ENCODE data around the gene CELSR3.

Gene CELSR3, protein sequence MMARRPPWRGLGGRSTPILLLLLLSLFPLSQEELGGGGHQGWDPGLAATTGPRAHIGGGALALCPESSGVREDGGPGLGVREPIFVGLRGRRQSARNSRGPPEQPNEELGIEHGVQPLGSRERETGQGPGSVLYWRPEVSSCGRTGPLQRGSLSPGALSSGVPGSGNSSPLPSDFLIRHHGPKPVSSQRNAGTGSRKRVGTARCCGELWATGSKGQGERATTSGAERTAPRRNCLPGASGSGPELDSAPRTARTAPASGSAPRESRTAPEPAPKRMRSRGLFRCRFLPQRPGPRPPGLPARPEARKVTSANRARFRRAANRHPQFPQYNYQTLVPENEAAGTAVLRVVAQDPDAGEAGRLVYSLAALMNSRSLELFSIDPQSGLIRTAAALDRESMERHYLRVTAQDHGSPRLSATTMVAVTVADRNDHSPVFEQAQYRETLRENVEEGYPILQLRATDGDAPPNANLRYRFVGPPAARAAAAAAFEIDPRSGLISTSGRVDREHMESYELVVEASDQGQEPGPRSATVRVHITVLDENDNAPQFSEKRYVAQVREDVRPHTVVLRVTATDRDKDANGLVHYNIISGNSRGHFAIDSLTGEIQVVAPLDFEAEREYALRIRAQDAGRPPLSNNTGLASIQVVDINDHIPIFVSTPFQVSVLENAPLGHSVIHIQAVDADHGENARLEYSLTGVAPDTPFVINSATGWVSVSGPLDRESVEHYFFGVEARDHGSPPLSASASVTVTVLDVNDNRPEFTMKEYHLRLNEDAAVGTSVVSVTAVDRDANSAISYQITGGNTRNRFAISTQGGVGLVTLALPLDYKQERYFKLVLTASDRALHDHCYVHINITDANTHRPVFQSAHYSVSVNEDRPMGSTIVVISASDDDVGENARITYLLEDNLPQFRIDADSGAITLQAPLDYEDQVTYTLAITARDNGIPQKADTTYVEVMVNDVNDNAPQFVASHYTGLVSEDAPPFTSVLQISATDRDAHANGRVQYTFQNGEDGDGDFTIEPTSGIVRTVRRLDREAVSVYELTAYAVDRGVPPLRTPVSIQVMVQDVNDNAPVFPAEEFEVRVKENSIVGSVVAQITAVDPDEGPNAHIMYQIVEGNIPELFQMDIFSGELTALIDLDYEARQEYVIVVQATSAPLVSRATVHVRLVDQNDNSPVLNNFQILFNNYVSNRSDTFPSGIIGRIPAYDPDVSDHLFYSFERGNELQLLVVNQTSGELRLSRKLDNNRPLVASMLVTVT (N-terminal part only)

GRCh38 chr3:48662753-48663488, at the start of gene CELSR3:
Gene CELSR3 (minus strand): TSS chr3:48662886. CDS start chr3:48662634, 252 bp downstream.
- peak; percentile 56 for FAIRE-seq

GRCh38 chr3:48711727-48712126, 49.0 kb upstream of the CELSR3 start:
- FAIRE-seq: no peak

- no peak for FAIRE-seq
Observed at GRCh38 chr3:48709051-48709461, 46.4 kb upstream of the CELSR3 start.

GRCh38 chr3:48708481-48708889, 45.8 kb upstream of the CELSR3 start:
- no peak for FAIRE-seq

- FAIRE-seq: no peak
Observed at GRCh38 chr3:48707157-48707556, 44.5 kb upstream of the CELSR3 start.

DNA sequence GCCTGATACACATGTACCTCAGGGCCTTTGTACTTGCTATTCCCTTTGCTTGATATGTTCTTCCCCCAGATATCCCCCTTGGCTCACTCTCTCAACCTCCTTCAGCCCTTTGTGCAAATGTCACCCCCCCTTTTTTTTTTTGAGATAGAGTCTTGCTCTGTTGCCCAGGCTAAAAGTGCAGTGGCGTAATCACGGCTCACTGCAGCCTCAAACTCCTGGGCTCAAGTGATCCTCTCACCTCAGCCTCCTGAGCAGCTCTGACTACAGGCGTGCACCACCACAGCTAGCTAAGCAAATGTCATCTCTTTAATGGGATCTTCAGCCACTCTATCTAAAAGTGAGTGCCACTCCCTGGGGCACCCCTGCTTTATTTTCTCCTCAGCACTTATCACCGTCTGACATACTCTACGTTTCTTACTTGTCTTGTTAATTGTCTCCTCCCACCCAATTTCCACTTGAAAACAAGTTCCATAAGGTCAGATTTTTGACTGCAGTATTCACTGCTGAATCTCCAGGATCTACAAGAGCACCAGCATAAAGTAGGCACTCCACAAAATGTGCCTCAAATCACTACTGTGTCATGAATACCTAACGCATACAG, 39.7 kb upstream of the CELSR3 start:
- no peak for FAIRE-seq

DNA sequence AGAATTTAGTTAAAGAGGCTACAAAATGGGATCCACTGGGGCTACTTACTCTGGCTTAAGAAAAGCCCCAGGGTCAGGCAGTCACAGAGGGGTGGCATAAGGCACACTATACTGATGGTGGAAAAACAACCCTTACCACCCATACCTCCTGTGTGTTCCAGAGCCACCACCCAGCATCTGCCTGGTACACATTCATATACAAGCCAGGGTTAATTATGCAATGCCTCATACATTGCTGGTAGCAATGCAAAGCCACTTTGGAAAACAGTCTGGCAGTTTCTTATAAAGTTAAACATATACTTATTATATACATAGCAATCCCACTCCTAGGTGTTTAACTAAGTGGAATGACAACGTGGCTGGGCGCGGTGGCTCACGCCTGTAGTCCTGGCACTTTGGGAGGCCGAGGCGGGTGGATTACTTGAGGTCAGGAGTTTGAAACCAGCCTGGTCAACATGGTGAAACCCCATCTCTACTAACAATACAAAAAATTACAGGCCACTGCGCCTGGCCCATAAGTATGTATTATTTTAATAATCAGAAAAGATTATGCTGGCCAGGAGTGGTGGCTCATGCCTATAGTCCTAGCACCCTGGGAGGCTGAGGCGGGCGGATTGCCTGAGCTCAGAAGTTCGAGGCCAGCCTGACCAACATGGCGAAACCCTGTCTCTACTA, 38.2 kb upstream of the CELSR3 start:
- no peak for FAIRE-seq

- FAIRE-seq: no peak
Observed at GRCh38 chr3:48698891-48699290, 36.2 kb upstream of the CELSR3 start.

GRCh38 chr3:48697952-48698351, 35.3 kb upstream of the CELSR3 start:
- FAIRE-seq: no peak

- no peak for FAIRE-seq
Observed at GRCh38 chr3:48696601-48697000, 33.9 kb upstream of the CELSR3 start.

DNA sequence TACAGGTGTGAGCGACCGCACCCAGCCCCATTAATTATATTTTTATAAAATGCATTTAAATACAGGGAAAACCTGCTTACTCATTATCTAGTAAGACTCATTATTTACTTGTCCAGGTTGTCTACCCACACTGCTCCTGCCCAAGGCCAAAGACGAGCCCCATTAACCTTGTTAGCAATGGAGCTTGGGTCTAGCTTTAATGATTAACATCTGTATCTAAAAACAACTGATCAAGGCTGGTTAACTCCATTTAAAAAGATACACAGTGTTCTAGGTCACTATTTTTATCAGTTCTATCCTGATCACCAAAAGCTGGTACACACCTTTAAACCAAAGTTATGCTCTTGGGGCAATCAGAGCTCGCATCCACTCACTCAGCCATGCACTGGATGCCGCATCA, 33.5 kb upstream of the CELSR3 start:
- FAIRE-seq: no peak

- FAIRE-seq: no peak
Observed at GRCh38 chr3:48695393-48695753, 32.7 kb upstream of the CELSR3 start.

DNA sequence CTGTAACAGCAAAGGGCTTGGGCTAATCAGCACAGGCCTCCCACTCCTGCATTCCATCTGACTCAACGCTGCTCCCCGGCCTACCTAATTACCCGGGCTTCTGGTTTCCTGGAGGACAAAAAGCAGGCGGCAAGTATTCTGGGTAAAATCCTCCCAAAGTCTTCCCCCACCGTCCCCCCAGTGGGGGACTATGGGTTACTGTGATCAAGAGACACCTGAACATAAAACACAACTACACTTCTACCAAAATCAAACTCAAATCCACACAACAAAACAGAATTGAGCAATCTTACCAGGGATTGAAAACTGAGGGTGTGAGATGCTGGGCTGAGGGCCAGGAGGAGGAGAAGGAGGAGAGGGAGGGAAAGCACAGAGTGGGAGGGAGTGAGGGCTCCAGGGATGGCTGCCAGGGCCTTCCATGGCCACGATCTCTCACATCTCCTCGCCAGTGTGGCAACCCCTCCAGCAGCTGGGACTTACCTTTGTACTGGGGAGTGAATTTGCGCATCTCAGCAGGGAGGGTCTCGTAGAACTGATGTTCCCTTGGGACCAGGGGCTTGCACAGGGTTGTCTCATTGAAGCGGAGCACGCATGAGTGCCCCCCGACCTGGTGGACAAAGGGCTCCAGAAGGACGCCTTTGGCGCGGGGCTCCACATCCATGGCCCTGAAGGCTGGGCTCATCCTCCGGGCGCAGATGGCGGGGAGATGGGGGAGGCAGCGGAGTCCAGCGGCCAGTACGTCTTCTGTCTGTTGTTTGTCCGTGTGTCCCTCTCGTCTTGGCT, 32.1 kb upstream of the CELSR3 start:
- FAIRE-seq: no peak

DNA sequence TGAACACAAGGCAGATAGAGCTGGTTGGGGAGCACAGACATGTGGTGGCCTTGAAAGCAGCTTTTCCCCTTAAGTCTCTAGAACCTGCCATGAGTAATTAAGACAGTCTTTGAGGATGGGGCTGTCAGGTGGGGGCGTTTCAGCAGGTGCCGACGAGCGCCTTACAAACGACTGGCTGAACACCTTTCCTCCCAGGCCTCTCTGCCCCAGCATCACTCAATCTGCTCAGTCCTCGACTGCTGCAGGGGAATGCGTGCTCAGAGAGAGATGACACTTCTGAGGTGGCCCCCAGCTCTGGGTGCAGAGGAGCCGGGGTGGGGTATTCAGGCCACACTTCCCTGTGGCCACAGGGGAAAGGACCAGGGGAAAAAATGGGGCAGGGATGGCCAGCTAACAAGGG, 31.1 kb upstream of the CELSR3 start:
- FAIRE-seq: no peak

GRCh38 chr3:48692551-48692950, 29.9 kb upstream of the CELSR3 start:
- no peak for FAIRE-seq

GRCh38 chr3:48690846-48691458, 28.3 kb upstream of the CELSR3 start:
- FAIRE-seq: no peak

DNA sequence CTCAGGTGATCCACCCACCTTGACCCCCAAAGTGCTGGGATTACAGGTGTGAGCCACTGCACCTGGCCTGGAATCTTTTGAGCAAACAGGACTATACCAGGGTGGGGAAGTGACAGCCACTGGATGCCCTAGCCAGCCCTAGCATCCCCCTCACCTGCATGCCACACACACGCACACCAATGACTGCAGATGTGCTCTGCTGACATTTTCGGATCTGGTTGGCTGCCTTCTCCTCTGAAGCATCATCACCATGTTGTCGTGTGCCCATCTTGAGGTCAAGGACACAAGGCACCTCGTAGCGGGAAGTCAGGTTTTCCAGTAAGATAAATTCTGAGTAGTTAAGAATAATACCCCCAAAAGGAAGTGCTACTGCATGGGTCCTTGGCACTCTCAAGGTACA, 26.7 kb upstream of the CELSR3 start:
- no peak for FAIRE-seq

DNA sequence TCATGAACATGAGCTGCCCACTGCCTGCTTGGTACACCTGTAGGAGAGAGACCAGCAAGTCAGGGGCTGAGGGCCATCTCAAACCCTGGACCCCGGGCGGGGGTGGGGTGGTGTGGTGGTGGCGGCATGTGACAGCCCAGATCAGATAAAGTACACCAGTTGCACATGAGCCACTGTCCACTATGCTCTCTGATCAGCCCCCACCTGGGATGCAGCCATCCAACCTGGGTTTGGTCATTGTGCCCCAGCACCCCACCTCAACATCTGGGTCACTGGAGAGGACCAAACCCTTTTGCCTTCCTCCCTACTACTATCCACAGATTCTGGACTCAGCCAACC, 26.0 kb upstream of the CELSR3 start:
- FAIRE-seq: no peak

GRCh38 chr3:48688032-48688736, 25.5 kb upstream of the CELSR3 start:
- no peak for FAIRE-seq

GRCh38 chr3:48687220-48687678, 24.6 kb upstream of the CELSR3 start:
- FAIRE-seq: no peak

All from TTC549 (cell line).